ENCODE results near the gene IGF2R. TPM values are rescaled to one million over a fixed set of nuclear protein-coding genes. Genes with fewer than 3 reads are reported as not detected.

IGF2R gene
- total and polyA plus RNA-seq, 2 of the 13 experiments (the other 11 are each of a cell fraction or from before 2014, with no cell fraction given), result 38.3 to 70.0 TPM

DNA sequence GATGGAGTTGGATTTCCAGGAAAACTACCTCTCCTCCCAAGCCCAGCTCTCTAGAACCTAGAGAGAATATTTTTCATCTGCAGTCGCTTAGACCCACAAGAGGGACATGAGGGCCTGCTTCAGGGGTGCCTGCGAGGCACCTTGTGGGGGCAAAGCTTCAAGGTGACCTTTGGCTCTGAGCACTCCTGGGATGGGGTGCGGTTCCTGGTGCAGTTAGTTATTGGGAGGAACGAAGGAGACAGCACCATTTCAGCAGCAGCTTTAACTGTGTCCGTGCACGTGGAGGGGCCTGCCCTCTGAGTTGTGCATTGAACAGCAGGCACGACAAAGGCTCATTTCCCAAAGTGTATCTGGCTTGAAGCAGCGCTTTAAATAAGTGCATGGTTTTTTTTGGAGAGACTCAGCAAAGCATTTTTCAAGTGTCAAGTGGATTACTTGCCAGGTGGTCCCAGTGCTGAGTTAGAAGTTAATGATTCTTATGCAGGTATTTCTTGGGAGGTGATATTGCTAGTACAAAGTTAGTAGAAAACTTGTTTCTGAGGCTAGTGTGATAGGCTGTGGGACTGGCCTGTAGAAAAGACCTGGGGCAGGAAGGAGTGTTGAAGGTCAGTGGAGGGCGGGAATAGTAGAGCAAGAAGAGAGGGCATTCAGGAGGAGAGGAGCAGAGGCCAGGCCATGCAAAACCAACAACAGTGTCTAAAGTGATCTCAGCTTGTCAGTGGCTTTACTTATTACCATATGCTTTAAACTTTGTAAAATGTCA lies 3.8 kb downstream of the IGF2R start:
- Histone ChIP-seq H3K27me3 (ENCODE audit: control insufficient read depth in 1 of 2, insufficient read depth in 2 of 2, low read length in 2 of 2) (no peaks in the 10 kb centered on the region), H3K36me3 (replicated peaks in 1 of 2; ENCODE audit: control insufficient read depth in 1 of 2, insufficient read depth in 2 of 2, low read length in 2 of 2) (peaks cover 0 to 5% of the 10 kb centered on the region in 2 experiments; a peak in 1 of 5 replicates), H3K9ac (ENCODE audit: insufficient read depth, low read depth, low read length) (no peak overlapping the region), H2AFZ (ENCODE audit: low read length) (no peak overlapping the region), H4K20me1 (ENCODE audit: insufficient read depth, low read length) (peaks cover 53% of the 10 kb centered on the region), H3K4me2 (ENCODE audit: low read depth, low read length) (peak overlapping the region; percentile 88), H3K79me2 (ENCODE audit: insufficient read depth, low read length) (peaks cover 83% of the 10 kb centered on the region), H3K27ac (ENCODE audit: extremely low read length, insufficient read depth, low read length) (peak overlapping the region; percentile 0), H3K9me3 (ENCODE audit: low read length) (no peaks in the 10 kb centered on the region), H3K4me3 (replicated peaks in 1 of 3; ENCODE audit: insufficient read depth in 1 of 3, low read depth in 2 of 3, low read length in 3 of 3) (no peak overlapping the region), H3K4me1 (ENCODE audit: insufficient read depth, low read length) (peaks cover 74% of the 10 kb centered on the region)
- CTCF ChIA-PET (ENCODE audit: low intra/inter-chr PET ratio, low total read pairs), result no interaction called here
- WGBS (ENCODE audit: low lambda C conversion rate), result 81% methylated on average over 9 of the region's 9 CpGs
- TF ChIP-seq TSC22D2 (CRISPR knock-in tag; IDR thresholded peaks at IDR 0.05; ENCODE audit: borderline replicate concordance), result no peak
- TF ChIP-seq NFYB (CRISPR knock-in tag; IDR thresholded peaks at IDR 0.05), result peak; percentile 62
- TF ChIP-seq ZNF687 (CRISPR knock-in tag; IDR thresholded peaks at IDR 0.05), result peak; percentile 34
- TF ChIP-seq ZNF572 (CRISPR knock-in tag; IDR thresholded peaks at IDR 0.05), result 0 out of 2 replicates have a peak, but pooled peaks have one; percentile 21
- TF ChIP-seq, protein P1, sequence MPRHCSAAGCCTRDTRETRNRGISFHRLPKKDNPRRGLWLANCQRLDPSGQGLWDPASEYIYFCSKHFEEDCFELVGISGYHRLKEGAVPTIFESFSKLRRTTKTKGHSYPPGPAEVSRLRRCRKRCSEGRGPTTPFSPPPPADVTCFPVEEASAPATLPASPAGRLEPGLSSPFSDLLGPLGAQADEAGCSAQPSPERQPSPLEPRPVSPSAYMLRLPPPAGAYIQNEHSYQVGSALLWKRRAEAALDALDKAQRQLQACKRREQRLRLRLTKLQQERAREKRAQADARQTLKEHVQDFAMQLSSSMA (CRISPR knock-in tag; IDR thresholded peaks at IDR 0.05), result no peak
- TF ChIP-seq SP5 (CRISPR knock-in tag; IDR thresholded peaks at IDR 0.05; ENCODE audit: borderline replicate concordance, low read depth), result 0 out of 2 replicates have a peak, but pooled peaks have one; percentile 22
- TF ChIP-seq DMAP1 (CRISPR knock-in tag; IDR thresholded peaks at IDR 0.05), result 0 out of 2 replicates have a peak, but pooled peaks have one; percentile 38
- no peak for TF ChIP-seq HNRNPK (IDR thresholded peaks at IDR 0.05; ENCODE audit: low read depth, low read length, poor library complexity, severe bottlenecking)
- TF ChIP-seq MYNN (CRISPR knock-in tag; IDR thresholded peaks at IDR 0.05; ENCODE audit: low read depth), result 0 out of 2 replicates have a peak, but pooled peaks have one; percentile 58
- peak; percentile 31; the same call in 1 of the 2 replicates for TF ChIP-seq NFYC (CRISPR knock-in tag; IDR thresholded peaks at IDR 0.05)
- TF ChIP-seq MXD4 (CRISPR knock-in tag; IDR thresholded peaks at IDR 0.05), result peak; percentile 31; the same call in 1 of the 2 replicates
- TF ChIP-seq PBX2 (CRISPR knock-in tag; IDR thresholded peaks at IDR 0.05), result 0 out of 2 replicates have a peak, but pooled peaks have one; percentile 14
- no TSS peak for BruUV-seq (replicated peaks)
- intact Hi-C loops (cut with micrococcal nuclease; ENCODE audit: unreplicated experiment) (no loop called here), in situ Hi-C loops (cut with HindIII; ENCODE audit: extremely low pct_ligation_motif_present, low pct_unique_long_range_greater_than_20kb) (loop anchor here (5.0 to 10.0 kb wide), 2 partner anchors 70 to 278 kb away; partner anchors contain the start of gene SOD2)
- DNase-seq (ENCODE audit: low spot score), result no peak
- no peak for FAIRE-seq
- ATAC-seq, result peak; percentile 22
- POLR2A ChIA-PET, result interaction anchor here (1.2 to 1.7 kb wide), 3 partner anchors 11 to 295 kb away, joined by 3 read pairs; partner anchors contain the start of gene MRPL18

Data from HepG2 (cell line).